Stimulated activated CD8-positive, alpha-beta memory T cell treated with anti-CD3 and anti-CD28 coated beads, Interleukin-4, amount 100 ng/mL, for 48 hours (primary cell): ENCODE measurements around the gene CCDC144A.
"Not testable (repeated sequence)": the region's sequence is repeated elsewhere in the genome, so short reads cannot be mapped to it uniquely, and the experiment has no call there.

Source experiments
- DNase-seq: peaks from one replicate; pipeline ENCODE4 v3.0.0-alpha.2; 2020

CCDC144A gene

DNA sequence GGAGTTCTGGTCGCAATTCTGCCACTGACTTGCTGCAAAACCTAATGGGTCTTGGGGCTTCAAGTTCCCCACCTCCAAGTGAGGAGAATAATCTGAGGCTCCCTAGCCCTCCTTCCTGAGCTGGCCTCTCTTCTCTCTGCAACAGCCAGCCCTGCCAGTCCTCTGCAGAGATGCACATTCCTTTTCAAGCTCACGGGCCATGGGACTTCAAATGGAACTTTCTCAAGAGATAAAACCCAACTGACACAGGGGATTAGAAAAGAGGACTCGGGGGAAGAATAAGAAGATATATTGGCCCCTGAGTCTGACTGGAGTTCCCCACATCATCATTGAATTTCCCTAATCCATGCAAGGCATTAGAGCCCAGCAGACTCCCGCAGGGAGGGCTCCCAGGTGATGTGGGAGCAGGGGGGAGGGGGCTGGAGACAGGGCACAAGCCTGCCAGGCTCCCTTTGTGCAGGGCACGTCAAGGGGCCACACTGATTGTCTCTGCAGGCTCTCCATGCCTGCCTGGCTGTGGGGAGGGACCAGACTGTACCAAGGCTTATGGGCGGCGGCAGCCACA lies 131.0 kb downstream of the CCDC144A start:
- no peak for DNase-seq

DNA sequence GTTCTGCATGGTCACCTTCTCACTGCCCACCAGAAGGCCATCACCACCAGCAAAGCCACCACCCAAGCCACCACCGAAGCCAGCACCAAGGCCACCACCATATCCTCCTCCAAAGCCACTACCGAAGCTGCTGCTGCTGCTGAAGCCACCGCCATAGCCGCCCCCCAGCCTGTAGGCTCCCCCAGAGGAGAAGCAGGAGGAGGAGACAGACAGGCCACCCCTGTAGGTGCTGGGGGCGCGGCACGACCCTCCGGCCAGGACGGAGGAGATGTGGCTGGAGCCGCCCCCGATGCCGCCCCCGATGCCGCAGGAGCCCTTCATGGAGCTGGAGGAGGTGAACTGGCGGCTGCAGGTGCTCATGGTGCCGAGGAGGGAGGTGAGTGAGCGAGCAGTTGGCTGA lies 132.1 kb downstream of the CCDC144A start:
- DNase-seq, result not testable (repeated sequence)

DNA sequence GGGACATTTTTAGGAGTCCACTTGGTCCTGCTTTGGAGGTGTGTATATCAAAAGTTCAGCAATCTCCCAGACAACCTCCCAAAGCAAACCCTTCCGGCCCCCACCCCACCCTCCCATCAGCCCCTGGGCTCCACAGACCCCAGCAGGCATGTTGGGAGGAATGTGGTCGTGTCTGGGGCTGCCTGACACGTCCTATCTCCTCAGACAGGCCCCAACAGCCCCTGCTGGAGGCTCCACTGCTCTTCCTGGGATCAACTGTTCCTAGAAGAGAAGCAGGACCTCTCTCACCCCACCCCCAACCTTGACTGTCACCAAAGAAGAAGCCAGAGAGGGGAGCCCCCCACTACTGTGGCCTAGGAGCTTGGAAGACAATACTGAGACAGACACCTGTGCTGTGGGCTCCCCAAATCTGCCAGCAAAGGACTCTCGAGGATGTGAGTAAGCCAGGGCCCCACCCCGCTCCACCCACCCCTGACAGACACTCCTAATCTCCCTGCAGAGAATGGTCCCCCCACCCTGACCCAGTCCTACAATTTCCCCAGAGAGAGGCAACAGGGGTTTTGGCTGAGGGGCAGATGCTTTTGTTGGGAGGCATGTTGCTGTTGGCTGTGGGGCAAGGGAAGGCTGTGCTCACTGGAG lies 133.8 kb downstream of the CCDC144A start:
- DNase-seq, result not testable (repeated sequence)
